CD14-positive monocyte (primary cell): Measurements from ENCODE around the gene NOP16. TPM values are rescaled to one million over a fixed set of nuclear protein-coding genes. Genes with fewer than 3 reads are reported as not detected.

ENCODE experiments used
- DNase-seq, 3 donors: peaks; one replicate each; pipeline ENCODE4 v3.0.0-alpha.2; 2011 to 2022
- H2AFZ ChIP-seq: 2 replicates; pipeline ENCODE4 v1.6.0; 2012; ENCODE audit warnings: mild to moderate bottlenecking, low read depth, low read length, inconsistent platforms; ENCODE audit not compliant: insufficient read depth, poor library complexity, severe bottlenecking
- H3K27ac ChIP-seq, 2 donors: 1 replicate in 1 of 2; 2 replicates in 1 of 2; pipeline ENCODE4 v1.5.1; 2012 to 2013; ENCODE audit warnings: low read length in 2 of 2, control low read depth in 1 of 2, inconsistent platforms in 1 of 2, low read depth in 1 of 2, mild to moderate bottlenecking in 1 of 2
- H3K27me3 ChIP-seq, 2 donors: one replicate each; pipeline versions ENCODE4 v1.6.0 to v1.6.1; 2011 to 2013; ENCODE audit warnings: low read length in 2 of 2; ENCODE audit not compliant: control insufficient read depth in 2 of 2, insufficient read depth in 2 of 2
- H3K36me3 ChIP-seq, 2 donors: replicated peaks in 1 of 2; 1 replicate in 1 of 2; 2 replicates in 1 of 2; pipeline versions ENCODE4 v1.5.1 to v1.6.1; 2012 to 2013; ENCODE audit warnings: low read length in 2 of 2, control low read depth in 1 of 2, inconsistent platforms in 1 of 2, mild to moderate bottlenecking in 1 of 2; ENCODE audit not compliant: insufficient read depth in 2 of 2, control insufficient read depth in 1 of 2
- H3K4me1 ChIP-seq, 2 donors: 1 replicate in 1 of 2; 2 replicates in 1 of 2; pipeline versions ENCODE4 v1.5.1 to v1.6.1; 2012 to 2013; ENCODE audit warnings: low read length in 2 of 2, control low read depth in 1 of 2, inconsistent platforms in 1 of 2, mild to moderate bottlenecking in 1 of 2, moderate library complexity in 1 of 2; ENCODE audit not compliant: insufficient read depth in 2 of 2, control insufficient read depth in 1 of 2
- H3K4me2 ChIP-seq: replicated peaks from 2 replicates; pipeline ENCODE3; 2012; ENCODE audit warnings: low read length, moderate library complexity, mild to moderate bottlenecking; ENCODE audit not compliant: poor library complexity, severe bottlenecking; ENCODE audit errors: extremely low read depth
- H3K4me3 ChIP-seq, 3 experiments: fragments of 200-600 bp in 1 of 3; sonication (generic) in 1 of 3; replicated peaks in 1 of 3; 1 replicate in 2 of 3; 2 replicates in 1 of 3; pipeline ENCODE4 v1.5.1; 2011 to 2013; ENCODE audit warnings: low read length in 3 of 3, mild to moderate bottlenecking in 3 of 3, control low read depth in 2 of 3, low read depth in 2 of 3, inconsistent platforms in 1 of 3, moderate library complexity in 1 of 3
- H3K79me2 ChIP-seq: 2 replicates; pipeline ENCODE4 v1.6.0; 2012; ENCODE audit warnings: mild to moderate bottlenecking, control low read depth, inconsistent platforms, low read length, moderate library complexity; ENCODE audit not compliant: insufficient read depth
- H3K9ac ChIP-seq: 2 replicates; pipeline ENCODE4 v1.6.0; 2017; ENCODE audit warnings: low read length, mild to moderate bottlenecking; ENCODE audit not compliant: insufficient read depth, poor library complexity, severe bottlenecking
- H3K9me3 ChIP-seq, 2 donors: replicated peaks in 1 of 2; 1 replicate in 1 of 2; 2 replicates in 1 of 2; pipeline versions ENCODE4 v1.5.1 to v1.6.1; 2012 to 2013; ENCODE audit warnings: low read length in 2 of 2, control low read depth in 1 of 2; ENCODE audit not compliant: control insufficient read depth in 1 of 2, insufficient read depth in 1 of 2
- H4K20me1 ChIP-seq: 2 replicates; pipeline ENCODE4 v1.6.0; 2012; ENCODE audit warnings: mild to moderate bottlenecking, low read length, control low read depth, moderate library complexity; ENCODE audit not compliant: insufficient read depth
- H3K27ac Mint-ChIP-seq, 7 donors: one replicate each; pipeline ENCODE4 v1.8.0; 2020; ENCODE audit warnings: mild to moderate bottlenecking in 7 of 7, mixed read lengths in 7 of 7, moderate library complexity in 6 of 7, inconsistent platforms in 2 of 7
- H3K27me3 Mint-ChIP-seq, 3 donors: one replicate each; pipeline ENCODE4 v1.8.0; 2021 to 2022; ENCODE audit warnings: low read depth in 3 of 3, mild to moderate bottlenecking in 3 of 3, mixed read lengths in 3 of 3, moderate library complexity in 3 of 3, inconsistent platforms in 1 of 3
- H3K36me3 Mint-ChIP-seq, 2 donors: one replicate each; pipeline ENCODE4 v1.8.0; 2020; ENCODE audit warnings: mixed read lengths in 2 of 2, inconsistent platforms in 1 of 2, mild to moderate bottlenecking in 1 of 2
- H3K4me1 Mint-ChIP-seq: one replicate; pipeline ENCODE4 v1.8.0; 2020; ENCODE audit warnings: mild to moderate bottlenecking, mixed read lengths
- H3K4me3 Mint-ChIP-seq, 2 donors: one replicate each; pipeline ENCODE4 v1.8.0; 2020; ENCODE audit warnings: mild to moderate bottlenecking in 2 of 2, mixed read lengths in 2 of 2, moderate library complexity in 1 of 2
- H3K9me3 Mint-ChIP-seq, 7 donors: one replicate each; pipeline ENCODE4 v1.8.0; 2020 to 2022; ENCODE audit warnings: mixed read lengths in 7 of 7, mild to moderate bottlenecking in 6 of 7, moderate library complexity in 6 of 7, inconsistent platforms in 2 of 7
- CTCF ChIP-seq: fragments of 200-600 bp; IDR thresholded peaks from one replicate; pipeline ENCODE4 v1.8.0; 2022; ENCODE audit warnings: antibody characterized with exemption, mild to moderate bottlenecking
- WGBS: methylation state at CpG from one replicate; pipeline ENCODE4 v1.1.5; 2013; ENCODE audit warnings: missing lambda C conversion rate; ENCODE audit not compliant: insufficient coverage; 5-methylcytosine and 5-hydroxymethylcytosine counted together
- intact Hi-C, 2 donors: fragments of 100-400 bp; cut with micrococcal nuclease; formaldehyde crosslinking; loops; one replicate each; pipeline versions ENCODE4 v1.15.0 to v1.15.1; 2023
- polyA plus RNA-seq, 3 donors: library from polyadenylated mRNA; depleted of rRNA in 1 of 3; unstranded in 2 of 3; stranded (reverse) in 1 of 3; fragments of 300-500 nt in 2 of 3; fragments of >200 nt in 1 of 3; fragmentation: Illumina TruSeq in 2 of 3; gene quantifications; 1 replicate in 2 of 3; 2 replicates in 1 of 3; pipeline ENCODE4 v1.2.3, GENCODE V29; 2012 to 2021

NOP16 gene
- polyA plus RNA-seq, 3 donors, result 17.2 to 23.4 (median 17.6) TPM

GRCh38 chr5:176394096-176394495 is 5.7 kb upstream of the NOP16 start:
- H3K4me2 ChIP-seq, result no peak overlapping the region
- H3K9ac ChIP-seq, result no peak overlapping the region
- intact Hi-C loops, result no loop called here
- H3K27ac ChIP-seq, result no peak overlapping the region
- WGBS, result 96% methylated on average over 7 of the region's 9 CpGs
- no peak for TF ChIP-seq CTCF
- H3K9me3 Mint-ChIP-seq, result no peaks in the 10 kb centered on the region
- no peak overlapping the region for H3K4me3 ChIP-seq
- peaks cover 0 to 4% (median 1%) of the 10 kb centered on the region in 3 donors for H3K27me3 Mint-ChIP-seq
- no peak overlapping the region for H3K27ac Mint-ChIP-seq
- H2AFZ ChIP-seq, result no peak overlapping the region
- H3K4me1 ChIP-seq, result peaks cover 24 to 26% of the 10 kb centered on the region in 2 donors
- H3K4me1 Mint-ChIP-seq, result peaks cover 24% of the 10 kb centered on the region
- peaks cover 21 to 74% of the 10 kb centered on the region in 2 donors for H3K36me3 ChIP-seq
- no peaks in the 10 kb centered on the region for H4K20me1 ChIP-seq
- H3K79me2 ChIP-seq, result peaks cover 14% of the 10 kb centered on the region
- no peak for DNase-seq
- no peaks in the 10 kb centered on the region for H3K27me3 ChIP-seq
- peaks cover 40 to 75% of the 10 kb centered on the region in 2 donors for H3K36me3 Mint-ChIP-seq
- no peaks in the 10 kb centered on the region for H3K9me3 ChIP-seq
- no peak overlapping the region for H3K4me3 Mint-ChIP-seq

- peaks cover 31 to 63% of the 10 kb centered on the region in 2 donors for H3K36me3 Mint-ChIP-seq
- H3K9me3 Mint-ChIP-seq, result no peaks in the 10 kb centered on the region
- no peaks in the 10 kb centered on the region for H4K20me1 ChIP-seq
- peaks cover 30% of the 10 kb centered on the region for H3K4me1 Mint-ChIP-seq
- H3K4me1 ChIP-seq, result peaks cover 30 to 35% of the 10 kb centered on the region in 2 donors
- TF ChIP-seq CTCF, result no peak
- H3K4me3 ChIP-seq, result no peak overlapping the region
- intact Hi-C loops, result no loop called here
- no peak overlapping the region for H3K4me3 Mint-ChIP-seq
- H2AFZ ChIP-seq, result no peak overlapping the region
- no peak for DNase-seq
- H3K27me3 ChIP-seq, result no peaks in the 10 kb centered on the region
- no peaks in the 10 kb centered on the region for H3K9me3 ChIP-seq
- 96% methylated on average over 8 of the region's 11 CpGs for WGBS
- no peak overlapping the region for H3K9ac ChIP-seq
- peak overlapping the region; percentile 27 to 69 for H3K27ac ChIP-seq
- peak overlapping the region in 4 of 7 donors; percentile 55 to 73 (median 66) for H3K27ac Mint-ChIP-seq
- peaks cover 22% of the 10 kb centered on the region for H3K79me2 ChIP-seq
- peaks cover 20 to 65% of the 10 kb centered on the region in 2 donors for H3K36me3 ChIP-seq
- H3K27me3 Mint-ChIP-seq, result peaks cover 0 to 4% (median 1%) of the 10 kb centered on the region in 3 donors
- no peak overlapping the region for H3K4me2 ChIP-seq
Measured at GRCh38 chr5:176392526-176392925, 4.1 kb upstream of the NOP16 start.
